NCI-H524 (cell line): ENCODE results near the gene CD48.
"Not testable (repeated sequence)": the region's sequence is repeated elsewhere in the genome, so short reads cannot be mapped to it uniquely, and the experiment has no call there.

Experiments used
- DNase-seq, 2 experiments: peaks; one replicate each; lab custom pipeline; 2025; lab: John Stamatoyannopoulos, UW

The CD48 gene

GRCh38 chr1:160713161-160713560 is 1.5 kb upstream of the CD48 start:
- DNase-seq, result no peak

DNA sequence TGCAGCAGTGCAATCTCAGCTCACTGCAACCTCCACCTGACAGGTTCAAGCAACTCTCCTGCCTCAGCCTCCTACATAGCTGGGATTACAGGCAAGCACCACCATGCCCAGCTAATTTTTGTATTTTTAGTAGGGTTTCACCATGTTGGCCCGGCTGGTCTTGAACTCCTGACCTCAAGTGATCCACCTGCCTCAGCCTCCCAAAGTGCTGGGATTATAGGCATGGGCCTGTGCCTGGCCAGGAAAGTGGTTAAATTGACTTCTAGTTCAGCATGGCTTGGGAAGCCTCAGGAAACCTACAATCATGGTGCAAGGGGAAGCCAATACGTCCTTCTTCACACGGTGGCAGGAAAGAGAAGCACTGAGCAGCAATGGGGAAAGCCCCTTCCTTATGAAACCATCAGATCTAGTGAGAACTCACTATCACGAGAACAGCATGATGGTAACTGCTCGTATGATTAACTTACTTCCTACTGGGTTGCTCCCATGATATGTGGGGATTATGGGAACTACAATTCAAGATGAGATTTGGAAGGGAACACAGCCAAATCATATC is 981 bp upstream of the CD48 start:
- DNase-seq, result not testable (repeated sequence)

DNA sequence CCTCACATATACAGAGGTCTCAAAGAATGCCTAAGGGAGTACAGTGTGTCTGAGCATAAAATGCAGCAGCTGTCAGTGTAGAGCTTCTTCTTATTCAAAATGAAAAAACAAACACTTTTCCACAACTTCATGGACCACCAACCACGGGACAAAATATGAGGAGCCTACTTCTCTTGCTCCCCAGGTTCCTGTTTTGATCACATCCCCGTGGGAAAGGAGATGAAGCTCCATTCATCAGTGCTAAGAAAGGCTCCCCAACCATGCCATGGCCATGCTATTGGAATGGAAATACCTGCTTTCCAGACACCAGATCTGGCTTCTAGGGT is 383 bp downstream of the CD48 start:
- no peak for DNase-seq

DNA sequence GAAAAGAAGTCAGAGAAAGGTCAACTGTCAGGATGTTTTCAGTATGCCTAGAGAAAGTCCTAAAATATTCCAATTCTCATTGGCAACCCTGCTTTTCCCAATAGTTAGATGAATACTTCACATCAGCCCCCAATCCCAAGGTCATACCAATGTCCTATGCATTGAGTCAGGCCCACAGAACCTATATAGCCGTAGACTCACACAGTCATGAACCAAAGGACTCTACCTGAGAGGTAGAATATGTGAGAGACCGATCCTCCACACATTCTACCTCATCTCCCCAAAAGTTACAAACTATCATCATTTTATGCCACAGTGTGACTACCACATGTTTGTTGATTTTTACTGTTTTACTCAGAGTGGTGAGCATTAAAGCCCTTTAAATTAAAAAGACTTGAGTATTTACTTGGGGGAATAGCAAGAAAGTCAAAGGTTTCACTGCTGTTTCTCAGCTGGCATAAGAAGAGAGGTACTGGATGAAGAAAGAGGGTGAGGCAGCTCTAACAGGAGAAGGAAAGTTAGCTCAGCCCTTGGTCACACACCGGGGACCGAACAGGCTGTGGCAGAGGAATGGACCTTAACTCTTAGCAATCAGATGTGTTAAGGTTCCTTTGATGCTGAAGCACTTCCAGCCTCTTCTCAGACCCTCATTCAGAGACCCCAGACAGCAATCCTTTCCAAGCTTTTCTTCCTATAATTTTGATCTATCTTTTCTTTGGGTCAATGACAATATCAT is 937 bp downstream of the CD48 start:
- no peak for DNase-seq

DNA sequence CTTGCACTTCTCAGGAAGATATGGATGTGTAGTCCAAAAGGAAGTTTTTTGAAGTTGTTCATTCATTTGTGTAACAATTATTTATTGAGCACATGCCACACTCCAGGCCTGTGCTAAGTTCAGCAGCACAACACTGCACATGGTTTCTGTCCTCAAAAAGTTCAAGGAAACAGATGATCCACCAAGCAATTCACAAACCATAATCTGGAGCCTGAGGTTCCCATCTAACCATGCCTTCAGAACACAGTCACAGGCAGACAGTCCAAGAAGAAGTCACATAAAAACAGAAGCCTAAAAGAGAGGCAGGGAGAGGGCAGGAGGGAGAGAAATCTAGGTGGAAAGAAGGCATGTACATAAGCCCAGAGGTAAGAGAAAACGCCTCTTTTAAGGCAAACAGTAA is 1.9 kb downstream of the CD48 start:
- DNase-seq, result no peak

GRCh38 chr1:160708801-160709200 is 2.8 kb downstream of the CD48 start:
- DNase-seq, result no peak

DNA sequence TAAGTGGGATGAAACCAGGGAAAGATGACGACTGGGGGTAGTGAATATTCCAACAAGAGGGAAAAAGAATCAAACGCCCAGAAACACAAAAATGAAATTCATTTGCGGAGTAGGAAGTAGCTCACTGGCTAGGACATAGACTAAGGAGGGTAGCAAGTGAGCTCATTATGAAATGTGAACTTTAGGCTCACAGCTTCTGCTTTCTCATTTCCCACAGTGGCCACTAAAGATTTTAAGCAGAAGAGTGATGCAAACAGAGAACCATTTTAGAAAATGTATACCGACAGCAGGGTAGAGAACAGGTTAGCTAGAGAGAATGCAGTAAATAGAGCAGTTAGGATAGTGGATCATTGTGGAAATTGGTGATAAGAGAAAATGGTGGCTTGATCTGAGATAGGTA is 3.5 kb downstream of the CD48 start:
- DNase-seq, result no peak

DNA sequence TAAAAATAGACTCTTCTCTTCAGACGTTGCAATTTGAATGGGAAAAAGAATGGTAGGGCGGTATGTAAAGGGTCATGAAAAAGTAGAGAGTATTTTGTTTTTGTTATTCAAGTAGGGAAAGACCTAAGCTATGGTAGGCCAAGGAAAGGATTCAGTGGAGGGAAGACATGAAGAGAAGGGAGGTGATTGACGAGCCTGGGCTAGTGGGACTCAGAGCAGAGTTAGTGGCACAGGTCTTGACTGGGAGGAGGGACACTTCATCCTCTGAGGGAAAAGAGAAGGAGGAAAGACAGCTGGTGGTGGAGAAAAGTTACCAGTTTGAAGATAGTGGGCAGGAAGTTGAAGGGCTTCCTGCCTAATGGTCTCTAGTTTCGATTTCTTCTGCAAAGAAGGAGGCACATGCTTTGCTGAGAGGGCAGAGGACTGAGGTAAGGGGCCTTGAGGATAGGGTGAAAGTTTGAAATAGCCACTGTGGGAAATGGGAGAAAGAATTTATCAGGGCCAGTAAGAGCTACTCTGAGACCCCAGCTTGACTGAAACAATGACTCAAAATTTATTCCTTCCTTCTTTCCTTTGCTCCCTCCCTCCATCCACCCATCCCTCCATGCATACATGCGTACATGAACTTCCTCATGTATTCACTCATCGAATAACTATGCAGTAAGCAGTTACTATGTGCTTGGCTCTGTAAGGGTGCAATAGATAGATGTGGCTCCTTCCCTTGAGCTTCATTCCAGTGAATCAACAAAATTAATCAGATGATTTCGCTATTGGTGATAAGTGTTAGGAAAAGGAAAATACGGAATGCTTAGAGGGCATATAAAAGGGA is 4.2 kb downstream of the CD48 start:
- DNase-seq, result no peak

GRCh38 chr1:160706526-160707235 is 4.9 kb downstream of the CD48 start:
- DNase-seq, result no peak

- no peak for DNase-seq
Observed at GRCh38 chr1:160705742-160706141, 5.9 kb downstream of the CD48 start.

DNA sequence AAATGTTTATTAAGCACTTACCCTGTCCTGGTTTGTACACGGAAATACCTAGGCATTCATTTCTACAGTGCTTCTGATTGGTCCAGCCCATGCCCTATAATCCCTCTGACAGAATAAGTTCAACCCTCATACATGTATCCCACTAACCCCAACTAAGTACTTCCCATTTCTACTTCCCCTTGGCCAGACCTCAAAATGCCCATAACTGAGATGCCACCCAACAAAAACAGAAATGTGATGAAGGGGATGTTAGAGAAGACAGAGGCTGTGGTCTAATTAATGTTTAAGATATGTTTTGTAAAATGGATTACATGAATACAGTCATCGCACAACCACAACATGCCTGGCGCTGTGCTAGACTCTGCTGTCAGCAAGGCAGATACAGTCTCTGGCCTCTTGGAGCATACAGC is 6.4 kb downstream of the CD48 start:
- DNase-seq, result not testable (repeated sequence)

DNA sequence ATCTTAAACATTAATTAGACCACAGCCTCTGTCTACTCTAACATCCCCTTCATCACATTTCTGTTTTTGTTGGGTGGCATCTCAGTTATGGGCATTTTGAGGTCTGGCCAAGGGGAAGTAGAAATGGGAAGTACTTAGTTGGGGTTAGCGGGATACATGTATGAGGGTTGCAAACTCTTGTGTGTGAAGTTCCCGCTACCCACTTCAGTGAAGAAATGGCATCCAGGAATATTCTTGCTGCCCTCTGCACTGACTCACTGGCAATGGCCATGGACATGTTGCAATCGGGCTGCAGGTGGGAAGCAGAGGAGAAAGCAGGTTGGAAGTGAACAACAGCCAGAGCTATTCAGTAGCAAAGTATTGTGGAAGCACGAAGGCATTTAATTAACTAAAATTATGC is 7.4 kb downstream of the CD48 start:
- DNase-seq, result no peak

GRCh38 chr1:160702100-160702499 is 9.5 kb downstream of the CD48 start:
- no peak for DNase-seq

GRCh38 chr1:160692390-160692789 is 19.2 kb downstream of the CD48 start:
- DNase-seq, result not testable (repeated sequence)

GRCh38 chr1:160685266-160685665 is 26.4 kb downstream of the CD48 start:
- DNase-seq, result no peak

DNA sequence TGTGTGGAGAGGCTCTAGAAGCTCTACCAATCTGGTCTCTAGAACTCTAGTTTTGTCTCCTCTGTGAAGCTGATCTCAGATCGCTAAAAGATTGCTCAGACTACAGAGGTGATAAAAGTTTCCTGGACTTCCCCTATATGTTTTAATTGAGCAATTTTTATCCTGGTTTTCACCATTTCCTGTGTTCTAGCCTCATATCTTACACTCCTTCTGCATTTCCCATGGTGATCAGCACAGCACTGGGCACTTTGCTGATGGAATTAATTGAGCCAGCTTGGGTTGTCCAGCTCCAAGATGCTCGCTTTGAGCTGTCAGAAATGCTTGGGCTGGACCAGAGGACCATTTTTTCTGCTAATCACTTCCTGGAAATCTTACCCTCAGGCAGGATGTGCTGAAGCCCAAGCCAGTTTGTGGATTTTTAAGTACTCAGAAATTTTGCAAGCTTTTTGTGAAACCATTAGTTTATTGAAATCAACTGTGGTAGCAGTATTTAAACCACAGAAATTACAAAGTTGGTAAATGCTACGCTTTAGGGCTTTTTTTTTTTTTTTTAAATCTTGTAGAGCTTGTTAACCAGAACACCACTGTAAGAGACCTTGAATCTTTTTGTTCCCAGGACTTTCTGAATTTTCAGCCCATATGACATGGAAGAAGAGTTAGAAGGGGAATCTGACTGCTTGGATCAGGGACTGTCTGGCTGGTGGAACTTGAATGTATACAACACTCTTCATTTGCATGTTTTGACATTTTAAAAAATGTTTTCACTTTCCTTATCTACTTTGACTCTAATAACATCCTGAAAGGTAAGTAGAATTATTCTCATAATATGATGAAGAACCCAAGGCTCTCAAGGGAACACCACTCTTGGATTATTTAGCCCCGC is 28.4 kb downstream of the CD48 start:
- no peak for DNase-seq

GRCh38 chr1:160681891-160682140 is 29.8 kb downstream of the CD48 start:
- DNase-seq, result no peak

GRCh38 chr1:160681066-160681890 is 30.3 kb downstream of the CD48 start:
- DNase-seq, result peak; percentile 24 to 53

DNA sequence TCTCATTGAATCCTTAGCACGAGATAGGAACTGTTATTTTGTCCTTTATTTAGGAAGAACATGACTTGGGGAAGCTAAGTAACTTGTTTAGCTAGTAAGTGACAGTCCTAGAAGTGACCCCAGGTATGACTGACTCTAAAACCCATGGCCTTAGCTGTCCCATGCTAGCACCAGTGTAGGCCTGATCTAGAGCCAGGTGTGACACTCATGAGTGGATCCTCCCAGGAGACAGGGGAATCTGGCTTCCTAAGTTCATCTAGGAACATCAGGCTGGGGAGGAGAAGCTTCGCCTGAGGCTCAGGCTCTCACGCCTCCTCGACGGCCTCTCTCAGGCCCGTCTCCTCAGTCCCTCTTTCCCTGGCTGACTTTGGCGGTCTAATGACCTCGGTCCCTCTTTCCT is 31.2 kb downstream of the CD48 start:
- DNase-seq, result no peak

GRCh38 chr1:160679893-160680292 is 31.7 kb downstream of the CD48 start:
- DNase-seq, result no peak
